GM12875 (cell line): ENCODE data around the gene PTPA.

Experiments
- H3K4me3 ChIP-seq: one replicate; pipeline ENCODE4 v1.5.1; 2011; ENCODE audit warnings: low read depth, low read length, control low read depth
- CTCF ChIP-seq: IDR thresholded peaks from 2 replicates; pipeline ENCODE4 v1.5.1; 2011; ENCODE audit warnings: low read depth, mild to moderate bottlenecking, control low read depth, inconsistent platforms, low read length, moderate library complexity, borderline replicate concordance; ENCODE audit not compliant: insufficient read depth

Gene PTPA

DNA sequence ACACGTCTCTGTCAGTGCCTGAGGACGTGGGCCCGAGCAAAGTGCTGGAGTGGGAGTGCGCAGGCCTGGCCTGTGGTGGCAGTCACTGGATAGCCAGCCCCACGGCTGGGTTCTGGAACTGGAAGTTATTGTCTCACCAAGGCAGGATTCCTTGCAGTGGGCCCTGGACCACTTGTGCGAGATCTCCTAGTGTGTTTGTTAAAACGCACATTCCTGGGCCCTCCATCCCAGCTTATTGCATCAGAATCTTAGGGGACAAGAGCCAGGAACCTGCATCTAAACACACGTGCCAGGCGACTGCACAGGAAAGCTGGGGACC is 26.9 kb downstream of the PTPA start:
- H3K4me3 ChIP-seq, result no peak overlapping the region
- no peak for TF ChIP-seq CTCF

GRCh38 chr9:129138476-129139232 is 27.4 kb downstream of the PTPA start:
- no peak overlapping the region for H3K4me3 ChIP-seq
- TF ChIP-seq CTCF, result no peak

DNA sequence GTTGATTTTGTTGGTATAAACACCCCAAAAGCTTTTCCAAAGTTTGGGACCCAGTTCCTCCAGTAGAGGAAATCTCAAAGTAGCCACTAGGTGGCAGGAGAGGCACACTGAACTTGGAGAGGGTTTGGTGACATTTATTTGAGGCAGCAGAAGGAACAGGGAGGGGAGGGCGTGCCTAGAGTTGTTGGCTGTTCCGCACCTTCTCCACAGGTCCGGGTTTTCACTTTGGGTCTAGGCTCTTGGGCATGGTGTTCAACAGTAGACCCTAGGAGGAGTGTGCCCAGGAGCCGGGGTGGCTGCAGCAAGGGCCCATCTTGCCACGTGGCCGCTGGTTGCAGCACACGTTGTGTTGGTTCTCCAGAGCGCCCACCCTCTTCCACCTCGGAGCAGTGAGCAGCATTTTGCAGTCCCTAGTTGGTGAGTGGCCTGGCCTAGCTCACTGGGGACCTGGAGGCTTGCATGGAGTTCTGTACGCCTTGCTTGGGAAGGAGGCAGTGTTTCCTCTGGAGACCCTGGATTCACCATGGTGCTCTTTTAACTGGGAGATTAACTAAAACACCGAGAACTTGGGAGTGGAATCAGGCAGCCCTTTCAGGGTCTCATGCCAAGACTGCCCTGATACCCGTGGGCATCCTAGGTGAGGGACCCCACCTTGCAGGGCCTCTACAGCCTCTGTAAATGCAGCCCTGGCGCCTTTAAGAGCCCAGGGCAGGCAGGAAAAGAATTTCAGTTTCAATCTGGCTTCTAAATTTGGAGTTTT is 28.2 kb downstream of the PTPA start:
- peak overlapping the region; percentile 22 for H3K4me3 ChIP-seq
- TF ChIP-seq CTCF, result peak; percentile 76

GRCh38 chr9:129139993-129140396 is 28.8 kb downstream of the PTPA start:
- no peak for TF ChIP-seq CTCF

DNA sequence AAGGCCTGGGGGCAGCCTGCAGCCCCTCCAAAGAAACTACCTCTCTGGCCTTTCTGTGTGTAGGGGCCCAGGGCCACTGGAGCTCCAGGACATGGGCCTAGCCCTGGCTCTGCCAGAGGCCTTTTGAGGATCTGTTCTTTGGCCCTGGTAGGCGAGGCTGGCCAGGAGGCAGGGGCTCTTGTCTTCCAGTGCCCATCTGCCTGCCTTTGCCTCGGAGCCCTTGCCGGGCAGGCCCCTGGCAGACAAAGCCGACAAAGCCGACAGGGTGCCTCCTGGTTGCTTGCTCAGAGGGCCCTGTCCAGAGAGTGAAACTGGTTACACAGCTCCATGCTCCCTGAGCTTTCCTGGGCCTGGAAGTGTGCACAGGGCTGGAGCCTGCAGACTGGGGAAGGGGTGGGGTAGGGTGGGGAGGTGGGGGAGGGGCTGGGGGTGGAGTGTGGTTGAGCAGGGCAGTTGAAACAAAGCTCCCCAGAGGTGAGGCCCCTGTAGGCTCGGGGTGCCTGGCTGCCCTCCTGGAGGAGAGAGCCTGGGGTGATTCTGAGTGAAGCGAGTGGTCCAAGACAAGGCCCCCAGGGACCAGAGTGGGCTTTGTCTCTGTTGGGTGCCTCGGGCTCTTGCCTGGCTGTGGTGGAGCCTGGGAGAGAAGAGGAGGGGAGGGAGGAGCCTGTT is 29.3 kb downstream of the PTPA start:
- TF ChIP-seq CTCF, result no peak
- H3K4me3 ChIP-seq, result peak overlapping the region; percentile 42

More at GRCh38 chr9:129139993-129140396, 28.8 kb downstream of the PTPA start:
- H3K4me3 ChIP-seq, result peak overlapping the region; percentile 42

GRCh38 chr9:129141066-129142041 is 30.1 kb downstream of the PTPA start:
- TF ChIP-seq CTCF, result no peak
- no peak overlapping the region for H3K4me3 ChIP-seq
